Measurements from ENCODE around the gene ST6GALNAC6.
"Not testable (repeated sequence)": the region's sequence is repeated elsewhere in the genome, so short reads cannot be mapped to it uniquely, and the experiment has no call there.

Gene ST6GALNAC6

GRCh38 chr9:127856094-127856728 is 43.2 kb downstream of the ST6GALNAC6 start:
- no peak for DNase-seq
- H3K4me1 Mint-ChIP-seq (ENCODE audit: low read depth): peaks cover 33% of the 10 kb centered on the region
- peak overlapping the region; percentile 39 for H3K27ac Mint-ChIP-seq
- no peaks in the 10 kb centered on the region for H3K27me3 Mint-ChIP-seq
- peaks cover 3% of the 10 kb centered on the region for H3K36me3 Mint-ChIP-seq (ENCODE audit: low read depth)
- H3K4me3 Mint-ChIP-seq: no peak overlapping the region
- no peaks in the 10 kb centered on the region for H3K9me3 Mint-ChIP-seq

- Mint-ChIP-seq H3K4me3 (no peak overlapping the region), H3K27me3 (no peaks in the 10 kb centered on the region), H3K27ac (no peak overlapping the region), H3K4me1 (ENCODE audit: low read depth) (peaks cover 28% of the 10 kb centered on the region), H3K36me3 (ENCODE audit: low read depth) (peaks cover 6% of the 10 kb centered on the region), H3K9me3 (no peaks in the 10 kb centered on the region)
- DNase-seq: no peak
These were observed 43.9 kb downstream of the ST6GALNAC6 start for GRCh38 chr9:127855522-127855921.

GRCh38 chr9:127854960-127855359 is 44.4 kb downstream of the ST6GALNAC6 start:
- Mint-ChIP-seq H3K9me3 (no peaks in the 10 kb centered on the region), H3K27ac (peak overlapping the region; percentile 18), H3K4me1 (ENCODE audit: low read depth) (peaks cover 26% of the 10 kb centered on the region), H3K36me3 (ENCODE audit: low read depth) (peaks cover 10% of the 10 kb centered on the region), H3K27me3 (no peaks in the 10 kb centered on the region), H3K4me3 (peak overlapping the region; percentile 41)
- no peak for DNase-seq

- H3K4me1 Mint-ChIP-seq (ENCODE audit: low read depth): peaks cover 26% of the 10 kb centered on the region
- peak within 1 kb of the TSS; percentile 84 for H3K4me3 Mint-ChIP-seq
- H3K36me3 Mint-ChIP-seq (ENCODE audit: low read depth): peaks cover 17% of the 10 kb centered on the region
- H3K27ac Mint-ChIP-seq: peak within 1 kb of the TSS; percentile 90
- peak; percentile 50 for DNase-seq
- peaks cover 2% of the 10 kb centered on the region for H3K9me3 Mint-ChIP-seq
- no peaks in the 10 kb centered on the region for H3K27me3 Mint-ChIP-seq
These were observed 45.1 kb downstream of the ST6GALNAC6 start, which contains the start of gene ENG for GRCh38 chr9:127854184-127854806. TSS of gene ENG (minus strand) at chr9:127854658. CDS start at chr9:127854355, 303 bp downstream.

GRCh38 chr9:127853312-127854183 is 45.9 kb downstream of the ST6GALNAC6 start:
- peaks cover 10% of the 10 kb centered on the region for H3K9me3 Mint-ChIP-seq
- no peaks in the 10 kb centered on the region for H3K27me3 Mint-ChIP-seq
- peak overlapping the region; percentile 84 for H3K4me3 Mint-ChIP-seq
- H3K36me3 Mint-ChIP-seq (ENCODE audit: low read depth): peaks cover 24% of the 10 kb centered on the region
- peak overlapping the region; percentile 90 for H3K27ac Mint-ChIP-seq
- peaks cover 26% of the 10 kb centered on the region for H3K4me1 Mint-ChIP-seq (ENCODE audit: low read depth)
- DNase-seq: peak; percentile 50

GRCh38 chr9:127852829-127853228 is 46.6 kb downstream of the ST6GALNAC6 start:
- no peak for DNase-seq
- Mint-ChIP-seq H3K4me3 (peak overlapping the region; percentile 84), H3K27ac (no peak overlapping the region), H3K27me3 (no peaks in the 10 kb centered on the region), H3K4me1 (ENCODE audit: low read depth) (peaks cover 26% of the 10 kb centered on the region), H3K9me3 (peaks cover 12% of the 10 kb centered on the region), H3K36me3 (ENCODE audit: low read depth) (peaks cover 27% of the 10 kb centered on the region)

GRCh38 chr9:127850286-127850830 is 49.0 kb downstream of the ST6GALNAC6 start:
- H3K9me3 Mint-ChIP-seq: peaks cover 12% of the 10 kb centered on the region

GRCh38 chr9:127848756-127849504 is 50.5 kb downstream of the ST6GALNAC6 start:
- Mint-ChIP-seq H3K4me1 (ENCODE audit: low read depth) (peaks cover 16% of the 10 kb centered on the region), H3K27ac (no peak overlapping the region)

More at GRCh38 chr9:127850286-127850830, 49.0 kb downstream of the ST6GALNAC6 start:
- H3K27ac Mint-ChIP-seq: no peak overlapping the region
- no peak overlapping the region for H3K4me3 Mint-ChIP-seq
- H3K4me1 Mint-ChIP-seq (ENCODE audit: low read depth): peaks cover 21% of the 10 kb centered on the region
- no peak for DNase-seq
- H3K36me3 Mint-ChIP-seq (ENCODE audit: low read depth): peaks cover 27% of the 10 kb centered on the region
- H3K27me3 Mint-ChIP-seq: no peaks in the 10 kb centered on the region

GRCh38 chr9:127847833-127848755 is 51.3 kb downstream of the ST6GALNAC6 start:
- peaks cover 25% of the 10 kb centered on the region for H3K36me3 Mint-ChIP-seq (ENCODE audit: low read depth)
- H3K9me3 Mint-ChIP-seq: peaks cover 12% of the 10 kb centered on the region
- H3K4me3 Mint-ChIP-seq: no peak overlapping the region
- H3K4me1 Mint-ChIP-seq (ENCODE audit: low read depth): peaks cover 12% of the 10 kb centered on the region
- DNase-seq: no peak
- H3K27me3 Mint-ChIP-seq: no peaks in the 10 kb centered on the region
- H3K27ac Mint-ChIP-seq: no peak overlapping the region

More at GRCh38 chr9:127848756-127849504, 50.5 kb downstream of the ST6GALNAC6 start:
- H3K36me3 Mint-ChIP-seq (ENCODE audit: low read depth): peaks cover 26% of the 10 kb centered on the region
- no peak for DNase-seq
- peaks cover 12% of the 10 kb centered on the region for H3K9me3 Mint-ChIP-seq
- no peak overlapping the region for H3K4me3 Mint-ChIP-seq
- no peaks in the 10 kb centered on the region for H3K27me3 Mint-ChIP-seq

- no peaks in the 10 kb centered on the region for H3K27me3 Mint-ChIP-seq
- H3K27ac Mint-ChIP-seq: no peak overlapping the region
- H3K36me3 Mint-ChIP-seq (ENCODE audit: low read depth): peaks cover 25% of the 10 kb centered on the region
- DNase-seq: no peak
- H3K9me3 Mint-ChIP-seq: peaks cover 12% of the 10 kb centered on the region
- H3K4me1 Mint-ChIP-seq (ENCODE audit: low read depth): peaks cover 3% of the 10 kb centered on the region
- H3K4me3 Mint-ChIP-seq: no peak overlapping the region
These were observed 52.3 kb downstream of the ST6GALNAC6 start for GRCh38 chr9:127847178-127847510.

- H3K36me3 Mint-ChIP-seq (ENCODE audit: low read depth): peaks cover 25% of the 10 kb centered on the region
- H3K4me1 Mint-ChIP-seq (ENCODE audit: low read depth): no peaks in the 10 kb centered on the region
- H3K27me3 Mint-ChIP-seq: no peaks in the 10 kb centered on the region
- DNase-seq: no peak
- H3K4me3 Mint-ChIP-seq: no peak overlapping the region
- peaks cover 12% of the 10 kb centered on the region for H3K9me3 Mint-ChIP-seq
- H3K27ac Mint-ChIP-seq: no peak overlapping the region
These were observed 52.8 kb downstream of the ST6GALNAC6 start for GRCh38 chr9:127846443-127847177.

- not testable (repeated sequence) for H3K4me1 Mint-ChIP-seq (ENCODE audit: low read depth); H3K4me3 Mint-ChIP-seq; DNase-seq; H3K27ac Mint-ChIP-seq; H3K27me3 Mint-ChIP-seq
- peaks cover 12% of the 10 kb centered on the region for H3K9me3 Mint-ChIP-seq
- peaks cover 22% of the 10 kb centered on the region for H3K36me3 Mint-ChIP-seq (ENCODE audit: low read depth)
These were observed 53.8 kb downstream of the ST6GALNAC6 start for GRCh38 chr9:127845619-127846018.

Measured in activated T-cell treated with anti-CD3 and anti-CD28 coated beads, Interleukin-2, amount 50 U/mL, for 24 hours (primary cell).